ENCODE results near the gene ATPAF1. TPM values are rescaled to one million over a fixed set of nuclear protein-coding genes. Genes with fewer than 3 reads are reported as not detected.

Gene ATPAF1
- total and polyA plus RNA-seq, 4 experiments from 2014 or later: 32.9 to 128 (median 57.1) TPM

- peaks cover 44 to 52% of the 10 kb centered on the region in 2 donors for H3K36me3 Mint-ChIP-seq
- CTCF ChIA-PET (ENCODE audit: partially characterized antibody): no interaction called here
These were observed 24.8 kb downstream of the ATPAF1 start for GRCh38 chr1:46643368-46643775.

DNA sequence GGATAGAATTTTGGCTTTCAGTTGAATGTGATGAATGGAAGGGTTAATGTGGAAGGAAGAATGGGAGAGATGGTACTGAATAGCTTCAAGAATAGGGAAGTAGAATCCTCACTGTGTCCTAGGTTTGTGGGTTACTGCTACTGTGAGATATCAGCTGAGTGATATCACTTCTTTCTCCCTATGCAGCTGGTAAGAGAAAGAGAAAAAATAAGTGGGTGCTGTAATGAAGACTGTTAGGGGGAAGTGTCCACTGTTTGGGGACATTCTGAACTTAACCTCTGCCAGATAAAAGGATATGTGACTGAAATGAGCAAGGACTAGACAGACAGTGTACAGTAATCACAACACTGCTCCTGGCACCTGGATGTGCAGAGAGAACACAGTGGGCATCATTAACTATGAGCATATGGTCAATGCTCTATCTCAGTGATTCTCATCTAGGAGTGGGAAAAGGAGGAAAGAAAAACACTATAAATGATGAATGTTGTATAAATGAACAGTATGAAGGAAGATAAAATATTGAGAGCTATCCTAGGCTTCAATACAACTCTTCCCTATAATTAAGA is 26.0 kb downstream of the ATPAF1 start:
- H3K27me3 ChIP-seq (ENCODE audit: insufficient read depth, low read length): no peaks in the 10 kb centered on the region
- H3K36me3 ChIP-seq (ENCODE audit: insufficient read depth, low read length): peaks cover 8% of the 10 kb centered on the region
- H3K27ac ChIP-seq (ENCODE audit: low read depth, low read length): no peak overlapping the region
- no peak for DNase-seq
- no peak overlapping the region for H3K4me3 Mint-ChIP-seq
- peak overlapping the region in 1 of 7 donors; percentile 70 for H3K27ac Mint-ChIP-seq
- ChIA-PET POLR2A (ENCODE audit: partially characterized antibody) (no interaction called here), CTCF (ENCODE audit: partially characterized antibody) (no interaction called here)
- no peaks in the 10 kb centered on the region for H3K27me3 Mint-ChIP-seq
- peaks cover 39 to 49% of the 10 kb centered on the region in 2 donors for H3K36me3 Mint-ChIP-seq
- H3K4me1 ChIP-seq (ENCODE audit: insufficient read depth, low read length): no peaks in the 10 kb centered on the region
- H3K4me3 ChIP-seq (ENCODE audit: low read length in 2 of 2): no peak overlapping the region
- H3K9me3 ChIP-seq (ENCODE audit: control insufficient read depth in 1 of 2, low read length in 2 of 2): no peaks in the 10 kb centered on the region
- intact Hi-C loops (cut with micrococcal nuclease): no loop called here
- H3K9me3 Mint-ChIP-seq: no peaks in the 10 kb centered on the region
- H3K4me1 Mint-ChIP-seq: peaks cover 0 to 2% (median 0%) of the 10 kb centered on the region in 4 donors

More at GRCh38 chr1:46643368-46643775, 24.8 kb downstream of the ATPAF1 start:
- Mint-ChIP-seq H3K4me3 (no peak overlapping the region), H3K27me3 (no peaks in the 10 kb centered on the region), H3K4me1 (peaks cover 0 to 2% (median 0%) of the 10 kb centered on the region in 4 donors), H3K9me3 (no peaks in the 10 kb centered on the region), H3K27ac (no peak overlapping the region)
- Histone ChIP-seq H3K27ac (ENCODE audit: low read depth, low read length) (no peak overlapping the region), H3K9me3 (ENCODE audit: control insufficient read depth in 1 of 2, low read length in 2 of 2) (no peaks in the 10 kb centered on the region), H3K36me3 (ENCODE audit: insufficient read depth, low read length) (peaks cover 8% of the 10 kb centered on the region), H3K27me3 (ENCODE audit: insufficient read depth, low read length) (no peaks in the 10 kb centered on the region), H3K4me1 (ENCODE audit: insufficient read depth, low read length) (no peaks in the 10 kb centered on the region), H3K4me3 (ENCODE audit: low read length in 2 of 2) (no peak overlapping the region)
- no peak for DNase-seq
- POLR2A ChIA-PET (ENCODE audit: partially characterized antibody): interaction anchor here (0.6 kb wide), 1 partner anchor 339 kb away, joined by 5 read pairs; no protein-coding TSS in a partner anchor
- intact Hi-C loops (cut with micrococcal nuclease): no loop called here

- CTCF ChIA-PET (ENCODE audit: partially characterized antibody): no interaction called here
These were observed 28.6 kb downstream of the ATPAF1 start for GRCh38 chr1:46639547-46639946.

GRCh38 chr1:46638921-46639320 is 29.2 kb downstream of the ATPAF1 start:
- Histone ChIP-seq H3K36me3 (ENCODE audit: insufficient read depth, low read length) (peaks cover 18% of the 10 kb centered on the region), H3K4me1 (ENCODE audit: insufficient read depth, low read length) (no peaks in the 10 kb centered on the region), H3K9me3 (ENCODE audit: control insufficient read depth in 1 of 2, low read length in 2 of 2) (no peaks in the 10 kb centered on the region), H3K27me3 (ENCODE audit: insufficient read depth, low read length) (no peaks in the 10 kb centered on the region), H3K4me3 (ENCODE audit: low read length in 2 of 2) (no peak overlapping the region), H3K27ac (ENCODE audit: low read depth, low read length) (no peak overlapping the region)
- Mint-ChIP-seq H3K36me3 (peaks cover 52 to 65% of the 10 kb centered on the region in 2 donors), H3K27ac (peak overlapping the region in 3 of 7 donors; percentile 2 to 72 (median 9)), H3K4me1 (peaks cover 0 to 2% (median 0%) of the 10 kb centered on the region in 4 donors), H3K27me3 (no peaks in the 10 kb centered on the region), H3K4me3 (no peak overlapping the region), H3K9me3 (no peaks in the 10 kb centered on the region)
- no peak for DNase-seq
- intact Hi-C loops (cut with micrococcal nuclease): no loop called here
- CTCF ChIA-PET (ENCODE audit: partially characterized antibody): no interaction called here
- POLR2A ChIA-PET (ENCODE audit: partially characterized antibody): no interaction called here

More at GRCh38 chr1:46639547-46639946, 28.6 kb downstream of the ATPAF1 start:
- no peaks in the 10 kb centered on the region for H3K9me3 ChIP-seq (ENCODE audit: control insufficient read depth in 1 of 2, low read length in 2 of 2)
- peaks cover 18% of the 10 kb centered on the region for H3K36me3 ChIP-seq (ENCODE audit: insufficient read depth, low read length)
- intact Hi-C loops (cut with micrococcal nuclease): no loop called here
- H3K27ac ChIP-seq (ENCODE audit: low read depth, low read length): no peak overlapping the region
- no peaks in the 10 kb centered on the region for H3K4me1 ChIP-seq (ENCODE audit: insufficient read depth, low read length)
- no peak overlapping the region for H3K4me3 Mint-ChIP-seq
- no peaks in the 10 kb centered on the region for H3K27me3 ChIP-seq (ENCODE audit: insufficient read depth, low read length)
- H3K4me1 Mint-ChIP-seq: peaks cover 0 to 2% (median 0%) of the 10 kb centered on the region in 4 donors
- H3K4me3 ChIP-seq (ENCODE audit: low read length in 2 of 2): no peak overlapping the region
- no peaks in the 10 kb centered on the region for H3K9me3 Mint-ChIP-seq
- no peaks in the 10 kb centered on the region for H3K27me3 Mint-ChIP-seq
- POLR2A ChIA-PET (ENCODE audit: partially characterized antibody): interaction anchor here (0.9 kb wide), 1 partner anchor 35 kb away, joined by 4 read pairs; the partner anchor contains the start of gene MKNK1
- peak overlapping the region in 1 of 7 donors; percentile 9 for H3K27ac Mint-ChIP-seq
- no peak for DNase-seq
- peaks cover 46 to 59% of the 10 kb centered on the region in 2 donors for H3K36me3 Mint-ChIP-seq

DNA sequence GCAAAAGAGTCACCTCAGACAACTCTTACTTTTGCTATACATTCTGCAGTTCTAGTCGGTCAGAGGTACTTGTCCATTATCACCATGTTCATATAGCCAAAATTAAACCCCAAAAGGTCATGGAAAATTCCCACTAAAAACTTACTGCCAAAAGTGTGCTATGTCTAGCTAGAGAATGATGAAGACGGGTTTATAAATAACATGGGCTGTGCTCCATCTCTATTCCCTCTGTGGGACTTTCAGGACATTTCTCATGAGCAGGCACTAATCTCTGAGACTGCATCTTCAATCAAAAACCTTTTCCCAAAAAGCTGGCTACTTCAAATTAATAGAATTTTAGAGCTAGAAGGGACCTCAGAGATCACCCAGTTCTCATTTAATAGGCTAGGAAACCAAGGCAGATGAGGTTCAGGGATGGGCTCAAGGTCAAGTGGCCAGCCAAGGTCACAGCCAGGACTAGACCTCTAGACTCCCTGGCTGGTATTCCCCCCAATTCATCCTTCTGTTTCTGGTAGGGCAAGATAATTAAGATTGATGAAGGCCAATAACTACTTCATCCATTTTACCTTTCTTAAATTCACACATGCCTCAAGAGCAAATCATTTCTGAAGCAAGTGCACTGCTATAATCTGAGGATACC is 30.6 kb downstream of the ATPAF1 start:
- Mint-ChIP-seq H3K4me1 (peaks cover 0 to 2% (median 0%) of the 10 kb centered on the region in 4 donors), H3K9me3 (no peaks in the 10 kb centered on the region), H3K27ac (peak overlapping the region in 1 of 7 donors; percentile 38), H3K4me3 (no peak overlapping the region), H3K27me3 (no peaks in the 10 kb centered on the region), H3K36me3 (peaks cover 61 to 72% of the 10 kb centered on the region in 2 donors)
- ChIA-PET POLR2A (ENCODE audit: partially characterized antibody) (no interaction called here), CTCF (ENCODE audit: partially characterized antibody) (no interaction called here)
- intact Hi-C loops (cut with micrococcal nuclease): no loop called here
- H3K27ac ChIP-seq (ENCODE audit: low read depth, low read length): no peak overlapping the region
- H3K4me3 ChIP-seq (ENCODE audit: low read length in 2 of 2): no peak overlapping the region
- DNase-seq: no peak
- H3K36me3 ChIP-seq (ENCODE audit: insufficient read depth, low read length): peaks cover 22% of the 10 kb centered on the region
- no peaks in the 10 kb centered on the region for H3K27me3 ChIP-seq (ENCODE audit: insufficient read depth, low read length)
- H3K9me3 ChIP-seq (ENCODE audit: control insufficient read depth in 1 of 2, low read length in 2 of 2): no peaks in the 10 kb centered on the region
- no peaks in the 10 kb centered on the region for H3K4me1 ChIP-seq (ENCODE audit: insufficient read depth, low read length)

DNA sequence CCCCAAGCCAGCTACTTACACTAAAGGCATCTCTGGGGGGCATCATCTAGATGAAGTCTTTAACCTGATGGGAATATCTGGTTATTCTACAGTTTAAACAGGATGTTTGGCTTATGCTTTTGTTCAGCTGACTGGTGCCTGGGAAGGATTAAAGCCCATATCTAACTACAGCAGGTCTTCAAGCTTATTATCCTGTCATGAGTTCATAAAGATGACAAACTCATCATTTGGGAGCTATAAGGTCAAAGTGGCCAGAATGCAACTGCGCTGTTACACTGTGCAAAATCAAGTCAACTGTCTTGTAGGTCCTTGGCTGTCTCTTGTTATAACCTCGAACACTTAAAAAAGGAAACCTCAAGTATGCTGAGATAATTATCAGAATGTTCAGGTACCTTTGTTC is 33.0 kb downstream of the ATPAF1 start:
- DNase-seq: no peak
- H3K36me3 ChIP-seq (ENCODE audit: insufficient read depth, low read length): peaks cover 25% of the 10 kb centered on the region
- ChIA-PET CTCF (ENCODE audit: partially characterized antibody) (interaction anchor here (1.1 kb wide), 1 partner anchor 12 kb away, joined by 3 read pairs; no protein-coding TSS in a partner anchor), POLR2A (ENCODE audit: partially characterized antibody) (no interaction called here)
- peaks cover 0 to 2% (median 0%) of the 10 kb centered on the region in 4 donors for H3K4me1 Mint-ChIP-seq
- H3K9me3 Mint-ChIP-seq: no peaks in the 10 kb centered on the region
- no peaks in the 10 kb centered on the region for H3K4me1 ChIP-seq (ENCODE audit: insufficient read depth, low read length)
- intact Hi-C loops (cut with micrococcal nuclease): no loop called here
- H3K4me3 ChIP-seq (ENCODE audit: low read length in 2 of 2): no peak overlapping the region
- H3K9me3 ChIP-seq (ENCODE audit: control insufficient read depth in 1 of 2, low read length in 2 of 2): no peaks in the 10 kb centered on the region
- peaks cover 57 to 74% of the 10 kb centered on the region in 2 donors for H3K36me3 Mint-ChIP-seq
- H3K27ac ChIP-seq (ENCODE audit: low read depth, low read length): no peak overlapping the region
- H3K27me3 Mint-ChIP-seq: no peaks in the 10 kb centered on the region
- H3K4me3 Mint-ChIP-seq: no peak overlapping the region
- H3K27ac Mint-ChIP-seq: peak overlapping the region in 1 of 7 donors; percentile 37
- no peaks in the 10 kb centered on the region for H3K27me3 ChIP-seq (ENCODE audit: insufficient read depth, low read length)

DNA sequence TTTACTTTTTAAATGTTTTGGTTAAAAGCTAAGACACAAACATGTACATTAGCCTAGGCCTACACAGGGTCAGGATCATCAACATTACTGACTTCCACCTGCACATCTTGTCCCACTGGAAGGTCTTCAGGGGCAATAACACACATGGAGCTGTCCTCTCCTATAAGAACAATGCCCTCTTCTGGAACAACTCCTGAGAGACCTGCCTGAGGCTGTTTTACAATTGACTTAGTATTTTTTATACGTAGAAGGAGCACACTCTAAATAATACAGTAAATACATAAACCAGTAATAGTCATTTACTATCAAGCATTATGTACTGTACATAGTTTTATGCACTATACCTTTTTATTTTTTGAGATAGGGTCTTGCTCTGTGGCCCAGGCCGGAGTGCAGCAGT is 37.4 kb downstream of the ATPAF1 start:
- POLR2A ChIA-PET (ENCODE audit: partially characterized antibody): no interaction called here
- Mint-ChIP-seq H3K4me1 (no peaks in the 10 kb centered on the region), H3K36me3 (peaks cover 37 to 54% of the 10 kb centered on the region in 2 donors), H3K4me3 (no peak overlapping the region), H3K27ac (no peak overlapping the region), H3K27me3 (no peaks in the 10 kb centered on the region), H3K9me3 (no peaks in the 10 kb centered on the region)
- CTCF ChIA-PET (ENCODE audit: partially characterized antibody): interaction anchor here (1.0 to 1.5 kb wide), 2 partner anchors 13 to 98 kb away, joined by 4 read pairs; partner anchors contain the start of gene MOB3C
- no peak overlapping the region for H3K27ac ChIP-seq (ENCODE audit: low read depth, low read length)
- no peaks in the 10 kb centered on the region for H3K27me3 ChIP-seq (ENCODE audit: insufficient read depth, low read length)
- no peaks in the 10 kb centered on the region for H3K4me1 ChIP-seq (ENCODE audit: insufficient read depth, low read length)
- no peaks in the 10 kb centered on the region for H3K9me3 ChIP-seq (ENCODE audit: control insufficient read depth in 1 of 2, low read length in 2 of 2)
- no peak for DNase-seq
- intact Hi-C loops (cut with micrococcal nuclease): no loop called here
- H3K4me3 ChIP-seq (ENCODE audit: low read length in 2 of 2): no peak overlapping the region
- peaks cover 23% of the 10 kb centered on the region for H3K36me3 ChIP-seq (ENCODE audit: insufficient read depth, low read length)

Measured in CD4-positive, alpha-beta memory T cell (primary cell).